ENCODE results near the gene PAX1.

DNA sequence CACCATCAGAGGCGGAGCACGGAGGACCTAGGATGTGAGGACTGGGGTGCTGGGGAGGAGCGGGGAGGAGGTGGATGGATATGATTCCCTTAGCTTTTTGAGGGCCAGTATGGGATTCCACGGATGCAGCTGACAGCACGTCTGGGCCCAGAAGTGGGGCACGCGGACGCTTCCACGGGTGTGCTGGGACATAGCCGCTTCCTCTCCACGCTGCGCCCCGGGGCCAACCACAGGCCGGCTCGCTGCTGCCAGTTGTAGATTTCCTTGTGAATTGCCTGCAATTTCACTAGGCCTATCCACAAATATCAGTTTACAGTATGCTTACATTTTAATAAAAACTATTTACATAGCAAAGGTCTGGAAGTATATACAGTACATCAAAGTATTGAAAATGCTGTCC lies 23.9 kb downstream of the PAX1 start:
- TF ChIP-seq POLR2AphosphoS5 (IDR thresholded peaks at IDR 0.05; ENCODE audit: low read depth): no peak
- TF ChIP-seq, protein P1, sequence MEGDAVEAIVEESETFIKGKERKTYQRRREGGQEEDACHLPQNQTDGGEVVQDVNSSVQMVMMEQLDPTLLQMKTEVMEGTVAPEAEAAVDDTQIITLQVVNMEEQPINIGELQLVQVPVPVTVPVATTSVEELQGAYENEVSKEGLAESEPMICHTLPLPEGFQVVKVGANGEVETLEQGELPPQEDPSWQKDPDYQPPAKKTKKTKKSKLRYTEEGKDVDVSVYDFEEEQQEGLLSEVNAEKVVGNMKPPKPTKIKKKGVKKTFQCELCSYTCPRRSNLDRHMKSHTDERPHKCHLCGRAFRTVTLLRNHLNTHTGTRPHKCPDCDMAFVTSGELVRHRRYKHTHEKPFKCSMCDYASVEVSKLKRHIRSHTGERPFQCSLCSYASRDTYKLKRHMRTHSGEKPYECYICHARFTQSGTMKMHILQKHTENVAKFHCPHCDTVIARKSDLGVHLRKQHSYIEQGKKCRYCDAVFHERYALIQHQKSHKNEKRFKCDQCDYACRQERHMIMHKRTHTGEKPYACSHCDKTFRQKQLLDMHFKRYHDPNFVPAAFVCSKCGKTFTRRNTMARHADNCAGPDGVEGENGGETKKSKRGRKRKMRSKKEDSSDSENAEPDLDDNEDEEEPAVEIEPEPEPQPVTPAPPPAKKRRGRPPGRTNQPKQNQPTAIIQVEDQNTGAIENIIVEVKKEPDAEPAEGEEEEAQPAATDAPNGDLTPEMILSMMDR (conservative IDR thresholded peaks at IDR 0.05; ENCODE audit: low read depth in 2 of 2): no peak
- TF ChIP-seq JUNB (IDR thresholded peaks at IDR 0.05; ENCODE audit: unreplicated experiment): no peak
- TF ChIP-seq, protein P2, sequence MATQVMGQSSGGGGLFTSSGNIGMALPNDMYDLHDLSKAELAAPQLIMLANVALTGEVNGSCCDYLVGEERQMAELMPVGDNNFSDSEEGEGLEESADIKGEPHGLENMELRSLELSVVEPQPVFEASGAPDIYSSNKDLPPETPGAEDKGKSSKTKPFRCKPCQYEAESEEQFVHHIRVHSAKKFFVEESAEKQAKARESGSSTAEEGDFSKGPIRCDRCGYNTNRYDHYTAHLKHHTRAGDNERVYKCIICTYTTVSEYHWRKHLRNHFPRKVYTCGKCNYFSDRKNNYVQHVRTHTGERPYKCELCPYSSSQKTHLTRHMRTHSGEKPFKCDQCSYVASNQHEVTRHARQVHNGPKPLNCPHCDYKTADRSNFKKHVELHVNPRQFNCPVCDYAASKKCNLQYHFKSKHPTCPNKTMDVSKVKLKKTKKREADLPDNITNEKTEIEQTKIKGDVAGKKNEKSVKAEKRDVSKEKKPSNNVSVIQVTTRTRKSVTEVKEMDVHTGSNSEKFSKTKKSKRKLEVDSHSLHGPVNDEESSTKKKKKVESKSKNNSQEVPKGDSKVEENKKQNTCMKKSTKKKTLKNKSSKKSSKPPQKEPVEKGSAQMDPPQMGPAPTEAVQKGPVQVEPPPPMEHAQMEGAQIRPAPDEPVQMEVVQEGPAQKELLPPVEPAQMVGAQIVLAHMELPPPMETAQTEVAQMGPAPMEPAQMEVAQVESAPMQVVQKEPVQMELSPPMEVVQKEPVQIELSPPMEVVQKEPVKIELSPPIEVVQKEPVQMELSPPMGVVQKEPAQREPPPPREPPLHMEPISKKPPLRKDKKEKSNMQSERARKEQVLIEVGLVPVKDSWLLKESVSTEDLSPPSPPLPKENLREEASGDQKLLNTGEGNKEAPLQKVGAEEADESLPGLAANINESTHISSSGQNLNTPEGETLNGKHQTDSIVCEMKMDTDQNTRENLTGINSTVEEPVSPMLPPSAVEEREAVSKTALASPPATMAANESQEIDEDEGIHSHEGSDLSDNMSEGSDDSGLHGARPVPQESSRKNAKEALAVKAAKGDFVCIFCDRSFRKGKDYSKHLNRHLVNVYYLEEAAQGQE (IDR thresholded peaks at IDR 0.05; ENCODE audit: unreplicated experiment): no peak
- TF ChIP-seq EZH2 (IDR thresholded peaks at IDR 0.05; ENCODE audit: low read depth, unreplicated experiment): no peak
- no peak for TF ChIP-seq EZH2phosphoT487 (IDR thresholded peaks at IDR 0.05; ENCODE audit: unreplicated experiment)
- TF ChIP-seq, protein P3, sequence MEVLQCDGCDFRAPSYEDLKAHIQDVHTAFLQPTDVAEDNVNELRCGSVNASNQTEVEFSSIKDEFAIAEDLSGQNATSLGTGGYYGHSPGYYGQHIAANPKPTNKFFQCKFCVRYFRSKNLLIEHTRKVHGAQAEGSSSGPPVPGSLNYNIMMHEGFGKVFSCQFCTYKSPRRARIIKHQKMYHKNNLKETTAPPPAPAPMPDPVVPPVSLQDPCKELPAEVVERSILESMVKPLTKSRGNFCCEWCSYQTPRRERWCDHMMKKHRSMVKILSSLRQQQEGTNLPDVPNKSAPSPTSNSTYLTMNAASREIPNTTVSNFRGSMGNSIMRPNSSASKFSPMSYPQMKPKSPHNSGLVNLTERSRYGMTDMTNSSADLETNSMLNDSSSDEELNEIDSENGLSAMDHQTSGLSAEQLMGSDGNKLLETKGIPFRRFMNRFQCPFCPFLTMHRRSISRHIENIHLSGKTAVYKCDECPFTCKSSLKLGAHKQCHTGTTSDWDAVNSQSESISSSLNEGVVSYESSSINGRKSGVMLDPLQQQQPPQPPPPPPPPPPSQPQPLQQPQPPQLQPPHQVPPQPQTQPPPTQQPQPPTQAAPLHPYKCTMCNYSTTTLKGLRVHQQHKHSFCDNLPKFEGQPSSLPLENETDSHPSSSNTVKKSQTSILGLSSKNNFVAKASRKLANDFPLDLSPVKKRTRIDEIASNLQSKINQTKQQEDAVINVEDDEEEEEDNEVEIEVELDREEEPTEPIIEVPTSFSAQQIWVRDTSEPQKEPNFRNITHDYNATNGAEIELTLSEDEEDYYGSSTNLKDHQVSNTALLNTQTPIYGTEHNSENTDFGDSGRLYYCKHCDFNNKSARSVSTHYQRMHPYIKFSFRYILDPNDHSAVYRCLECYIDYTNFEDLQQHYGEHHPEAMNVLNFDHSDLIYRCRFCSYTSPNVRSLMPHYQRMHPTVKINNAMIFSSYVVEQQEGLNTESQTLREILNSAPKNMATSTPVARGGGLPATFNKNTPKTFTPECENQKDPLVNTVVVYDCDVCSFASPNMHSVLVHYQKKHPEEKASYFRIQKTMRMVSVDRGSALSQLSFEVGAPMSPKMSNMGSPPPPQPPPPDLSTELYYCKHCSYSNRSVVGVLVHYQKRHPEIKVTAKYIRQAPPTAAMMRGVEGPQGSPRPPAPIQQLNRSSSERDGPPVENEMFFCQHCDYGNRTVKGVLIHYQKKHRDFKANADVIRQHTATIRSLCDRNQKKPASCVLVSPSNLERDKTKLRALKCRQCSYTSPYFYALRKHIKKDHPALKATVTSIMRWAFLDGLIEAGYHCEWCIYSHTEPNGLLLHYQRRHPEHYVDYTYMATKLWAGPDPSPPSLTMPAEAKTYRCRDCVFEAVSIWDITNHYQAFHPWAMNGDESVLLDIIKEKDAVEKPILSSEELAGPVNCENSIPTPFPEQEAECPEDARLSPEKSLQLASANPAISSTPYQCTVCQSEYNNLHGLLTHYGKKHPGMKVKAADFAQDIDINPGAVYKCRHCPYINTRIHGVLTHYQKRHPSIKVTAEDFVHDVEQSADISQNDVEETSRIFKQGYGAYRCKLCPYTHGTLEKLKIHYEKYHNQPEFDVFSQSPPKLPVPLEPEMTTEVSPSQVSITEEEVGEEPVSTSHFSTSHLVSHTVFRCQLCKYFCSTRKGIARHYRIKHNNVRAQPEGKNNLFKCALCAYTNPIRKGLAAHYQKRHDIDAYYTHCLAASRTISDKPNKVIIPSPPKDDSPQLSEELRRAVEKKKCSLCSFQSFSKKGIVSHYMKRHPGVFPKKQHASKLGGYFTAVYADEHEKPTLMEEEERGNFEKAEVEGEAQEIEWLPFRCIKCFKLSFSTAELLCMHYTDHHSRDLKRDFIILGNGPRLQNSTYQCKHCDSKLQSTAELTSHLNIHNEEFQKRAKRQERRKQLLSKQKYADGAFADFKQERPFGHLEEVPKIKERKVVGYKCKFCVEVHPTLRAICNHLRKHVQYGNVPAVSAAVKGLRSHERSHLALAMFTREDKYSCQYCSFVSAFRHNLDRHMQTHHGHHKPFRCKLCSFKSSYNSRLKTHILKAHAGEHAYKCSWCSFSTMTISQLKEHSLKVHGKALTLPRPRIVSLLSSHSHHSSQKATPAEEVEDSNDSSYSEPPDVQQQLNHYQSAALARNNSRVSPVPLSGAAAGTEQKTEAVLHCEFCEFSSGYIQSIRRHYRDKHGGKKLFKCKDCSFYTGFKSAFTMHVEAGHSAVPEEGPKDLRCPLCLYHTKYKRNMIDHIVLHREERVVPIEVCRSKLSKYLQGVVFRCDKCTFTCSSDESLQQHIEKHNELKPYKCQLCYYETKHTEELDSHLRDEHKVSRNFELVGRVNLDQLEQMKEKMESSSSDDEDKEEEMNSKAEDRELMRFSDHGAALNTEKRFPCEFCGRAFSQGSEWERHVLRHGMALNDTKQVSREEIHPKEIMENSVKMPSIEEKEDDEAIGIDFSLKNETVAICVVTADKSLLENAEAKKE (CRISPR knock-in tag; IDR thresholded peaks at IDR 0.05): no peak
- no peak for TF ChIP-seq STAT1 (IDR thresholded peaks at IDR 0.05; ENCODE audit: unreplicated experiment)
- no peak for TF ChIP-seq CREB1 (CRISPR knock-in tag; IDR thresholded peaks at IDR 0.05; ENCODE audit: low read depth)
- TF ChIP-seq ZNF114 (CRISPR knock-in tag; IDR thresholded peaks at IDR 0.05): no peak
- TF ChIP-seq ZNF331 (CRISPR knock-in tag; IDR thresholded peaks at IDR 0.05; ENCODE audit: low read depth): no peak

Data from GM23338 (cell line).